SK-N-SH (cell line): ENCODE results near the gene RFX7. TPM values are rescaled to one million over a fixed set of nuclear protein-coding genes. Genes with fewer than 3 reads are reported as not detected.
A peak's percentile ranks its signal among the peaks of the same experiment; 100 is the strongest.

ENCODE experiments used
- CTCF ChIA-PET: fragments of 300-600, 350-600 bp; formaldehyde crosslinking; extraction: SDS; loops from one replicate; lab custom pipeline; 2021; lab: Yijun Ruan, JAX
- POLR2A ChIA-PET: fragments of 350-600 bp; sonication (Branson Sonifier 250); formaldehyde crosslinking; extraction: SDS; loops from one replicate; lab custom pipeline; 2020; ENCODE audit warnings: antibody characterized with exemption, inconsistent platforms; lab: Yijun Ruan, JAX
- DNase-seq: peaks from one replicate; pipeline ENCODE4 v3.0.0; 2012
- H2AFZ ChIP-seq: fragments of 200-600 bp; sonication (generic); 2 replicates; pipeline ENCODE4 v1.8.1; 2016; ENCODE audit warnings: antibody characterized with exemption, mild to moderate bottlenecking, low read depth
- H3F3A ChIP-seq: fragments of 200-600 bp; sonication (generic); replicated peaks from 2 replicates; pipeline ENCODE3; 2016; ENCODE audit warnings: antibody characterized with exemption, mild to moderate bottlenecking; ENCODE audit not compliant: insufficient read depth
- H3K27ac ChIP-seq, 2 experiments: fragments of 200-500 bp in 1 of 2; fragments of 200-600 bp in 1 of 2; sonication (Bioruptor generic) in 1 of 2; sonication (generic), shearing (Covaris generic) in 1 of 2; 2 replicates each; pipeline versions ENCODE4 v1.5.1 to v1.6.1; 2014 to 2016; ENCODE audit warnings: low read depth in 2 of 2, inconsistent platforms in 1 of 2, low read length in 1 of 2, mild to moderate bottlenecking in 1 of 2, mixed read lengths in 1 of 2
- H3K27me3 ChIP-seq: fragments of 200-600 bp; sonication (generic), shearing (Covaris generic); 2 replicates; pipeline ENCODE4 v1.6.1; 2016; ENCODE audit warnings: mixed run types; ENCODE audit not compliant: insufficient read depth
- H3K36me3 ChIP-seq, 2 experiments: fragments of 200-500 bp in 1 of 2; fragments of 200-600 bp in 1 of 2; sonication (Bioruptor generic) in 1 of 2; sonication (generic) in 1 of 2; replicated peaks in 1 of 2; 2 replicates each; pipeline versions ENCODE3 to v1.5.1; 2014 to 2016; ENCODE audit warnings: low read length in 1 of 2, mild to moderate bottlenecking in 1 of 2; ENCODE audit not compliant: insufficient read depth in 2 of 2, control insufficient read depth in 1 of 2
- H3K4me1 ChIP-seq, 2 experiments: fragments of 200-500 bp in 1 of 2; fragments of 200-600 bp in 1 of 2; sonication (Bioruptor generic) in 1 of 2; sonication (generic), shearing (Covaris generic) in 1 of 2; 2 replicates each; pipeline versions ENCODE4 v1.5.1 to v1.6.1; 2014 to 2016; ENCODE audit warnings: low read depth in 1 of 2, low read length in 1 of 2, mixed run types in 1 of 2; ENCODE audit not compliant: insufficient read depth in 2 of 2, control insufficient read depth in 1 of 2
- H3K4me2 ChIP-seq: fragments of 200-600 bp; sonication (generic), shearing (Covaris generic); 2 replicates; pipeline ENCODE4 v1.6.1; 2017; ENCODE audit warnings: mixed run types
- H3K4me3 ChIP-seq, 2 experiments: fragments of 200-500 bp in 1 of 2; fragments of 200-600 bp in 1 of 2; sonication (Bioruptor generic) in 1 of 2; sonication (generic), shearing (Covaris generic) in 1 of 2; 2 replicates each; pipeline versions ENCODE4 v1.5.1 to v1.8.1; 2014 to 2016; ENCODE audit warnings: low read depth in 2 of 2, inconsistent platforms in 1 of 2, low read length in 1 of 2, mild to moderate bottlenecking in 1 of 2, mixed read lengths in 1 of 2, moderate library complexity in 1 of 2
- H3K79me2 ChIP-seq: fragments of 200-600 bp; sonication (generic); 2 replicates; pipeline ENCODE4 v1.8.1; 2017; ENCODE audit warnings: mild to moderate bottlenecking; ENCODE audit not compliant: insufficient read depth
- H3K9ac ChIP-seq: fragments of 200-600 bp; sonication (generic); 2 replicates; pipeline ENCODE4 v1.6.1; 2017; ENCODE audit warnings: mixed run types
- H3K9me2 ChIP-seq: fragments of 200-600 bp; sonication (generic); 2 replicates; pipeline ENCODE4 v1.6.1; 2017; ENCODE audit warnings: mixed run types
- H3K9me3 ChIP-seq: fragments of 200-600 bp; sonication (generic); 2 replicates; pipeline ENCODE4 v1.6.1; 2017; ENCODE audit warnings: mixed run types, mild to moderate bottlenecking, moderate library complexity
- H4K20me1 ChIP-seq: fragments of 200-600 bp; sonication (generic); 2 replicates; pipeline ENCODE4 v1.6.1; 2017; ENCODE audit warnings: mild to moderate bottlenecking, mixed run types; ENCODE audit not compliant: insufficient read depth
- EP300 ChIP-seq, 2 experiments: IDR thresholded peaks; 2 replicates each; pipeline versions ENCODE4 v1.4.0 to v1.6.1; 2012; ENCODE audit warnings: borderline replicate concordance in 1 of 2, low read depth in 1 of 2, low read length in 1 of 2
- EZH2phosphoT487 ChIP-seq: fragments of 200-600 bp; sonication (generic); IDR thresholded peaks from 2 replicates; pipeline ENCODE4 v1.6.1; 2017; ENCODE audit warnings: low read depth, mixed run types, mild to moderate bottlenecking, antibody characterized with exemption, moderate library complexity, borderline replicate concordance
- FOXJ3 ChIP-seq: sonication (generic); formaldehyde crosslinking; IDR thresholded peaks from 2 replicates; pipeline ENCODE4 v1.5.1; 2020; ENCODE audit warnings: mild to moderate bottlenecking, missing genetic modification reagents
- FOXM1 ChIP-seq: IDR thresholded peaks from 2 replicates; pipeline ENCODE4 v1.4.0; 2012; ENCODE audit warnings: low read depth, mild to moderate bottlenecking
- JUND ChIP-seq: IDR thresholded peaks from 2 replicates; pipeline ENCODE4 v1.4.0; 2012
- MEF2A ChIP-seq: IDR thresholded peaks from 2 replicates; pipeline ENCODE4 v1.4.0; 2012; ENCODE audit warnings: low read depth, borderline replicate concordance
- POLR2AphosphoS5 ChIP-seq: IDR thresholded peaks from 2 replicates; pipeline ENCODE4 v1.6.1; 2012; ENCODE audit warnings: low read depth, low read length
- RAD21 ChIP-seq: IDR thresholded peaks from 2 replicates; pipeline ENCODE4 v1.6.1; 2012; ENCODE audit warnings: mild to moderate bottlenecking, low read length
- RFX5 ChIP-seq: IDR thresholded peaks from 2 replicates; pipeline ENCODE4 v1.6.1; 2012; ENCODE audit warnings: mild to moderate bottlenecking, improper control_type of control experiment, low read length
- RXRA ChIP-seq: IDR thresholded peaks from 2 replicates; pipeline ENCODE4 v1.4.0; 2012; ENCODE audit warnings: low read depth, mild to moderate bottlenecking, borderline replicate concordance
- SMC3 ChIP-seq: IDR thresholded peaks from 2 replicates; pipeline ENCODE4 v1.6.1; 2012; ENCODE audit warnings: low read depth, low read length, improper control_type of control experiment
- TAF1 ChIP-seq: IDR thresholded peaks from 2 replicates; pipeline ENCODE4 v1.6.1; 2012; ENCODE audit warnings: low read depth, mild to moderate bottlenecking, low read length, moderate library complexity, borderline replicate concordance
- TCF12 ChIP-seq: IDR thresholded peaks from 2 replicates; pipeline ENCODE4 v1.4.0; 2012
- YY1 ChIP-seq: IDR thresholded peaks from 2 replicates; pipeline ENCODE4 v1.4.0; 2012; ENCODE audit warnings: low read depth, mild to moderate bottlenecking
- WGBS: methylation state at CpG from one replicate; pipeline ENCODE4 v1.1.6; 2017; ENCODE audit warnings: low lambda C conversion rate; 5-methylcytosine and 5-hydroxymethylcytosine counted together
- polyA plus RNA-seq, 3 experiments: library from polyadenylated mRNA; depleted of rRNA; stranded (reverse); fragments of >200 nt; gene quantifications; 2 replicates each; pipeline ENCODE4 v1.2.3, GENCODE V29; 2012
- TF ChIP-seq, protein P1 (sequence below): fragments of 150-350 bp; IDR thresholded peaks from 2 replicates; pipeline ENCODE4 v1.6.1; 2017; ENCODE audit warnings: antibody characterized with exemption, low read length, low read depth, borderline replicate concordance
- TF ChIP-seq, protein P2 (sequence below): IDR thresholded peaks from 2 replicates; pipeline ENCODE4 v1.4.0; 2012; ENCODE audit warnings: low read depth

The RFX7 gene
- polyA plus RNA-seq, 1 of the 3 experiments (the other 2 are of a cell fraction), result 2.7 TPM

DNA sequence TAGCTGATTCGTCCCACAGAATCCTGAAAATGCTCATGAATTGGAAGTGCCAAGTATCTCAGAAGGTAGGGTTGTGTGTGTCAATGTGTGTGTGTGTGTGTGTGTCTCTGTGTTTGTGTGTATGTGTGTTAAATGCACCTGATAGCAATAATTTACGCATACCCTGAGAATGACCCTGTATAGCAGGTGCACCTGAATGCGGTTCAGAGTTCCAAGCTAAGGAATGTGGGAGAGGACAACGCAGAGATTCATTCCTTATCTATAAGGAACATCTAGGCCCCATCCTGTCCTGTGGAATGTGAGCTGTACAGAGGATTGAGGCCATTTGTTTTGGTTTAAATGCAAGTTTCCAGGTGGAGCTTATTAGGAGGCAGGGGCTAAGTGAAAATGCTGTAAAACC, 201.2 kb downstream of the RFX7 start:
- H3K79me2 ChIP-seq, result no peaks in the 10 kb centered on the region
- peaks cover 27% of the 10 kb centered on the region for H3F3A ChIP-seq

DNA sequence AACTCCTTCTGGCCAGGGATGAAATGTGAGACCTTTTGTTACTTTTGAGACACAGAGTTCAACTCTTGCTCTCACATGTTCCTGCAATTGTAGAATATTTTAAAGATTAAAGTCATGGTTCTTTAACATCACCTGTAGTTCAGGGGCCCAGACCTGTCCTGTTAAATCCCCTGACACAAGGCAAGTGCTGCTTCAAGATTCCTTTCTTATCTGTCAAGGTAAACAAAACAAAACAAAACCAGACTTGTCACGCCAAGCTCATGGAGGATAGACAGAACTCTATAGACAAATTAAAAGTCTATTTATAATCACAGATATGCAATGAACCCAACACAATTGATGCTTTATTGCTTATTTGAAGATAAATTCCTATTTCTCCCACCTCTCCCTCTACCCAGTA, 201.6 kb downstream of the RFX7 start:
- H3K79me2 ChIP-seq, result no peaks in the 10 kb centered on the region
- CTCF ChIA-PET, result interaction anchor here (1.2 to 2.6 kb wide), 2 partner anchors 11 to 48 kb away, joined by 3 to 11 read pairs; no protein-coding TSS in a partner anchor
- 75% methylated on average over 1 of the region's 1 CpG for WGBS
- H3K9me3 ChIP-seq, result no peaks in the 10 kb centered on the region
- no peaks in the 10 kb centered on the region for H3K36me3 ChIP-seq
- no peak for DNase-seq
- TF ChIP-seq, protein P1, sequence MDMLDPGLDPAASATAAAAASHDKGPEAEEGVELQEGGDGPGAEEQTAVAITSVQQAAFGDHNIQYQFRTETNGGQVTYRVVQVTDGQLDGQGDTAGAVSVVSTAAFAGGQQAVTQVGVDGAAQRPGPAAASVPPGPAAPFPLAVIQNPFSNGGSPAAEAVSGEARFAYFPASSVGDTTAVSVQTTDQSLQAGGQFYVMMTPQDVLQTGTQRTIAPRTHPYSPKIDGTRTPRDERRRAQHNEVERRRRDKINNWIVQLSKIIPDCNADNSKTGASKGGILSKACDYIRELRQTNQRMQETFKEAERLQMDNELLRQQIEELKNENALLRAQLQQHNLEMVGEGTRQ, result no peak
- TF ChIP-seq RFX5 (no peak), SMC3 (no peak), RAD21 (no peak), YY1 (no peak), JUND (no peak), FOXM1 (no peak), FOXJ3 (no peak), TAF1 (no peak), MEF2A (no peak), TCF12 (no peak), EP300 (IDR thresholded peaks at IDR 0.05; ENCODE audit: borderline replicate concordance in 1 of 2, low read depth in 1 of 2, low read length in 1 of 2) (no peak), POLR2AphosphoS5 (no peak), EZH2phosphoT487 (no peak)
- TF ChIP-seq, protein P2, sequence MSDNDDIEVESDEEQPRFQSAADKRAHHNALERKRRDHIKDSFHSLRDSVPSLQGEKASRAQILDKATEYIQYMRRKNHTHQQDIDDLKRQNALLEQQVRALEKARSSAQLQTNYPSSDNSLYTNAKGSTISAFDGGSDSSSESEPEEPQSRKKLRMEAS, result no peak
- TF ChIP-seq, all 33 proteins: peak for 0
- no peaks in the 10 kb centered on the region for H4K20me1 ChIP-seq
- no peak overlapping the region for H3K4me3 ChIP-seq
- no peak overlapping the region for H3K4me2 ChIP-seq
- H3K27ac ChIP-seq, result no peak overlapping the region; a peak in 1 of 4 replicates
- H3K9me2 ChIP-seq, result no peaks in the 10 kb centered on the region
- POLR2A ChIA-PET, result no interaction called here
- no peak overlapping the region for H2AFZ ChIP-seq
- H3K9ac ChIP-seq, result no peak overlapping the region
- H3K4me1 ChIP-seq, result peaks cover 0 to 19% of the 10 kb centered on the region in 2 experiments; a peak in 3 of 4 replicates
- no peaks in the 10 kb centered on the region for H3K27me3 ChIP-seq
- peaks cover 30% of the 10 kb centered on the region for H3F3A ChIP-seq

More for the DNA sequence above, 201.2 kb downstream of the RFX7 start:
- H3K9me2 ChIP-seq, result no peaks in the 10 kb centered on the region
- no peak overlapping the region for H3K4me2 ChIP-seq
- H3K9me3 ChIP-seq, result no peaks in the 10 kb centered on the region
- no peaks in the 10 kb centered on the region for H3K36me3 ChIP-seq
- no peaks in the 10 kb centered on the region for H3K27me3 ChIP-seq
- no peak for DNase-seq
- TF ChIP-seq TCF12 (peak; percentile 76), RXRA (peak; percentile 37; the same call in 1 of the 2 replicates), EZH2phosphoT487 (no peak)
- H3K4me1 ChIP-seq, result peaks cover 0 to 19% of the 10 kb centered on the region in 2 experiments; a peak in 3 of 4 replicates
- no peak overlapping the region for H3K4me3 ChIP-seq
- no peaks in the 10 kb centered on the region for H4K20me1 ChIP-seq
- WGBS, result 69% methylated on average over 4 of the region's 4 CpGs
- H3K27ac ChIP-seq, result no peak overlapping the region; a peak in 1 of 4 replicates
- H3K9ac ChIP-seq, result no peak overlapping the region
- ChIA-PET POLR2A (no interaction called here), CTCF (interaction anchor here (1.2 to 2.6 kb wide), 2 partner anchors 10 to 48 kb away, joined by 3 to 11 read pairs; no protein-coding TSS in a partner anchor)
- no peak overlapping the region for H2AFZ ChIP-seq
